Measurements from ENCODE around the gene MINDY1.

Gene MINDY1

GRCh38 chr1:150985179-150985825 lies 21.4 kb downstream of the MINDY1 start:
- no peak for DNase-seq (ENCODE audit: low read depth)

DNA sequence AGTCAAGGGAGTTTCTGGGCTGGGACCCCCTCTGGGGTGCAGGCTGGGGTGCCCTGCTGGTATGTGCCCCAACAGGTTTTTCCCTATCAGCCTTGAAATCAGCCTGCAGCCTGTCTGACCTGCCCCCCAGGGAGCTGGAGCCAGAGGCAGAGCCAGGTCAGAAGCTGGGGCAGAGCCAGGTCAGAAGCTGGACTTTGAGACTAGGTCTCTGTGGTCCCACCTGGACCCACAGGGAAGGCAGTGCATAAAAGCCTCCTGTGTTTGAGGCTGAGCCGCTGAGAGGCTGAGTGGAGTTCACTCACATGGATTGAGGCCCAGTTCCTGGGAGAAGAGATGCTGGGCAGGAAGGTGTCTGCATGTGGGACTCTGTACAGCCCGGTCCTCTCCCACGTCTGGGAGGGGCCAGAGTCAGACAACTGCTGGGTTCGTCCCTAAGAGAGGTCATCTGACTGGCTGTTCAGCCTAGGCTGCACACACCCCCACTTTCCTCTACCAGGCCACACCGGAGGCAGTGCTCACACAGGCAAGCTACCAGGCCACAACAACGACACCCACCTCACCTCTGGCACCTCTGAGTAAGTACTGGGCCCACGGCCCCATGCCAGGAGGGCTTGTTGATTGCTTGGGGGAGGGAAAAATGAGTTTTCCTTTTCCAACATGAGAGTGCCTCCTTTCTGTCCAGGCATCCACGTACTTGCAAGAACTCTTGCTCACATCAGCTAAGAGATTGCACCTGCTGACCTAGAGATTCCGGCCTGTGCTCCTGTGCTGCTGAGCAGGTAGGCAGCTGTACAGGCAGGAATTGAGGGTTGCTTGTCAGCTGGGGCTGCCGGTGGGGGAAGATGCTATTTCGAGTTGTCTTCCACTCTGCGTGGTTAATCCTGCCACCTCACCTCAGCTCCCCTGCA lies 24.6 kb downstream of the MINDY1 start, which contains the start of gene ANXA9:
Gene ANXA9, plus strand, starts transcription at position 488 of the 908 bp plus-strand sequence. CDS start 814 bp downstream, outside the sequence.
- DNase-seq (ENCODE audit: low read depth), result no peak

- no peak for DNase-seq (ENCODE audit: low read depth)
Measured at GRCh38 chr1:150981177-150981804, 25.4 kb downstream of the MINDY1 start.

DNA sequence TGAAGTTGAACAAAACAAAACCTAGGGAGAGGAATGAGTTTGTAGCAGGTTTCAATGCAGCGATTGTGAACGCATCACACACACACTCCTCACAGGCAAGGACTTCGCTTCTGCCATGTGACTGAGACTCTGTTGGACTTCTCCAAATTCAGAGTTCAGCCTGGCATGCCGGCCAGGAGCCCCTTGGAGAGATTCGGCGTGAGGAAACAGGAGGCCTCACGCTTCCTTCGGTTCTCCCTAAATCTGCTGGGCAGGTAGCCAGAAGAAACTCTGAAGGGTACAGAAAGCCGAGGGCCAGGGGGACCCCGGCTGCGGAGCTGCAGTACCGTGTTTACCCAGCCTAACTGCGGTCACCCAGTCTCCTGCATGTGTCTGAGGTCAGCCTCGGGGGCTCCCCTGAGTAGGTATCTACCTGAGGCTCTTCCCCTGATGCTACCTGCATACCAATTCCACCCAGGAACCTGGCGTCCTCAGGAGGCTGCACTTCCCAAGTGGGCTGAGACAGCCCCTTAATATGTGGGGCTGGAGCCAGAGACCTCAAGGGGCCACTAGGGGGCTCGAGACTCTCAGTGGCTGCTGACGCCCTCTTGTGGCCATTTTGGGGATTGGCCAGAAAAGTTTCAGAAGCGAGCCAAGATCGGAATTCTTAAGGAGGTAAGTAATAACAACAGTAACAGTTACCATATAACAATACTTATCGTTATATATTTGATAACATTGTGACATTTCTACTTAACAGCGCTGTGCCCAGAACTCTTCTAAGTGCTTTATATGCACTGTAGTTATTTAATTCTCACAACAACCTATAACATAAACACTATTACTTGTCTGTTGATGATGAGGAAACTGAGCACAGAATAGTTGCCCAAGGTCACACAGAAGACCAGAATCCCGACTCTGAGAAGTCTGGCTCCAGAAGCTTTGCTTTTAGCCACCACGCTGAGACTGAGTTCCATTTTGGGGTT lies 27.3 kb downstream of the MINDY1 start:
- peak; percentile 78 for DNase-seq (ENCODE audit: low read depth)

GRCh38 chr1:150976879-150977694 lies 29.6 kb downstream of the MINDY1 start:
- DNase-seq (ENCODE audit: low read depth), result peak; percentile 47

DNA sequence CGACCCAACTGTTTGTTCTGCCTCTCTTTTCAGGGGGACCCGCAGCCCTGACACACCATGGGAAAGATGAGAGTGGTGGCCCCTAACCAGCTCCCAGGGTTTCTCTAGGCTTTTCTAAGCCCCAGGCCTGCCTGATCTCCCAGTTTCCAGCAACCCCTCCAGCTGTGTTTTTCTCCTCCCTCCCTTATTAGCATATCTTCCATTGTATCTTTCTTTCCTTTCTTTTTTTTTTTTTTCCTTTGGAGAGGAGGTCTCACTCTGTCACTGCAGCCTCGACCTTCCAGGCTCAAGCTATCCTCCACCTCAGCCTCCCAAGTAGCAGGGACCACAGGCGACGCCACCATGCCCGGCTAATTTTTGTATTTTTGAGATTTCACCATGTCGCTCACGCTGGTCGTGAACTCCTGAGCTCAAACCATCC lies 30.3 kb downstream of the MINDY1 start:
- no peak for DNase-seq (ENCODE audit: low read depth)

DNA sequence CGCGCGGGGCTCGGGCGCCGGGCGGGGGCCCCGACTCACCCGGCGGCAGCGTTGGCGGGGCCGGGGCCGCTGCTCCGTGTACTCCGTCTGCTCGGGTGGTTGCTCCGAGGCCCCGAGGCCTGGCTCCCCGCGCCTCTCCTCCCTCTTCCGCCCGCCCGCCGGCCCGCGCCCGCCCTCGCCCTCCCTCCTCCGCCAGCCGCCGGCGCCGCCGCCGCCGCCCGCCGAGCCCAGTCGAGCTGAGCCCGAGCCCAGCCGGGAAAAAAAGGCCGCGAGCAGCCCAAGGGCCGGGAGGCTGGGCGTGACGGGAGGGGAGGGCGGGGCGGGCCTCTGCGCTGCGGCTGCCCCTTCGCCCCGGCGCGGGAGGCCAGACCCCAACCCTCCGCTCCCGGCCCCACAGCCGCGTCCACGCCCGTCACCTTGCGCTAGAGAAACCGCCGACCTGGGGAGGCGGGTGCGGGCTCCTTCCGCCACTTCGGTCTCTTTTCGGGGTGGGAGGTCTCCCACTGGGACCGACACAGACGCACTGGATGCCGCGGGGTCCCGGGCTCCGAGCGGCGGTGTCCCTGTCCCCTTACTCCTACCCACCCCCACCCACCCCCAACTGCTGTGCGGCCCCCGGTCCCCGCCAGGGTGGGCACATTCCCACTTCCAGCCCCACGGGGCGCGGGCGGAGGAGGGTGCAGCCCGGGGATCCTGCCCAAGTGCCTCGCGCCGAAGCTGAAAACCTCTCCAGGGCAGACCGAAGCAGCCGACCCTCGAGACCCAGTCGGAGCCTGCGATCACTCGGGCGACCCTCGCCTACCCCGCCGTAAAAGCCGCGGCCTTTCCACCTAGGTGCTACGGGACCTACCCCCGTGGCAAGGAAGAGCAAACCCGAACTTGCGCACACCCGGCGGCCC lies 31.9 kb downstream of the MINDY1 start, which contains the start of gene CERS2:
Gene CERS2, minus strand, starts transcription at position 256 of the 899 bp plus-strand sequence. CDS start 5,745 bp downstream, outside the sequence.
- no peak for DNase-seq (ENCODE audit: low read depth)

- no peak for DNase-seq (ENCODE audit: low read depth)
Measured at GRCh38 chr1:150973836-150974579, 32.7 kb downstream of the MINDY1 start.

DNA sequence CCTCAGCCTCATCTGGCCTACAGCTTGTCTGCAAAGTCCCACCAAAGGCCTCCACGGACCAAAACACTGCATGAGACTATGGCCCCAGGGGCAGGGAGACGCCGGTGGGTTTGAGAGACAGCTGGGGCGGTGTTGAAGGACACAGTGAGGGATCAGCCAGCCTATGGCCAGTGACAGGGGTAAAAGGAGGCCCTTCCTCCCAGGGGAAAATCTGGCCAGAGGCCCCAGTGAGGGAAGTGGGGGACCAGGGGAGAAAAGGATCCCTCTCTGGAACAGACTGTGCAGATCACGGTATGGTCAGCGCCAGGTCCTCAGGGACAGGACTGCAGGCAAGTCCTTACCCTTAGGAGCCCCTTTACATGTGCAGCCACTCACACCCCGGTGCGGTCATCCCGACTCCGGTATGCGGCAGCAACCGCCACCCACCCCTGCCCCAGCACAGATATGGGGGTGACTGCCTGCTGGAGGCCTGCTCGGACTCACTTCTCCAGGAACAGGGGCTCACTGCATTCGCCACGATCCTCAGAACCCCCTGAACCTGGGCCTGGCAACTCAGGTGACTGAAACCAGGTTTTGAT lies 33.4 kb downstream of the MINDY1 start:
- DNase-seq (ENCODE audit: low read depth), result no peak

GRCh38 chr1:150972417-150972940 lies 34.2 kb downstream of the MINDY1 start:
- no peak for DNase-seq (ENCODE audit: low read depth)

GRCh38 chr1:150971583-150972416 lies 34.9 kb downstream of the MINDY1 start:
- DNase-seq (ENCODE audit: low read depth), result no peak

- DNase-seq (ENCODE audit: low read depth), result no peak
Measured at GRCh38 chr1:150970808-150971582, 35.7 kb downstream of the MINDY1 start.

- DNase-seq (ENCODE audit: low read depth), result no peak
Measured at GRCh38 chr1:150969626-150970025, 37.1 kb downstream of the MINDY1 start.

DNA sequence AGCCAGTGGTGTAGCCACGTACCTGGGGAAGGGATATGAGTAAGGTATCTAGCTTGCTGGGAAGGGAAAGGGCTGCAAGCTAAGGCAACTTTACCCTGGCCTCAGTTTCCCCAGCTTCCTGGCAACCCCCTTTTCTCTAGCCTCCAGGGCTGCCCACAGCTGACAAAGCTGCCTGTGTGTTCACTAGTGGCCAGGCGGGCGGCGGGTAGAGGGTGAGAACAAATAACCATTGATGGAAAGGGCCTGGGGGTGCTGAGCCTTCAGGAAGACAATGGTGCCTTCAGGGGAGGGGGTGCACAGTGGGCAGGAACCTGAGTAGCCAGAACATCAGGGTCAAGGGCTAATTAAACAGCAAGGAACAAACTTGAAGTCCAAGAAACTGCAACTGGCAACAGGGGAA lies 38.2 kb downstream of the MINDY1 start:
- DNase-seq (ENCODE audit: low read depth), result no peak

- DNase-seq (ENCODE audit: low read depth), result no peak
Measured at GRCh38 chr1:150967936-150968335, 38.8 kb downstream of the MINDY1 start.

GRCh38 chr1:150966011-150966410 lies 40.7 kb downstream of the MINDY1 start:
- DNase-seq (ENCODE audit: low read depth), result no peak
